ENCODE results near the gene AOPEP.

- TF ChIP-seq POLR2AphosphoS5 (IDR thresholded peaks at IDR 0.05; ENCODE audit: low read depth, low read length): no peak
- TF ChIP-seq POLR2A (IDR thresholded peaks at IDR 0.05; ENCODE audit: low read depth, low read length): no peak
- no peak for TF ChIP-seq TAF1 (IDR thresholded peaks at IDR 0.05; ENCODE audit: low read depth, low read length)
- no peak for TF ChIP-seq POU2F2 (IDR thresholded peaks at IDR 0.05; ENCODE audit: low read depth, low read length)
- TF ChIP-seq SPI1 (IDR thresholded peaks at IDR 0.05; ENCODE audit: low read depth, low read length): no peak
- TF ChIP-seq PAX5 (IDR thresholded peaks at IDR 0.05; ENCODE audit: insufficient read depth, low read length, severe bottlenecking): no peak
Observed at GRCh38 chr9:94995048-94995693, 268.7 kb downstream of the AOPEP start.

All from GM12891 (cell line).